OCI-LY1 (cell line): ENCODE data around the gene ZFYVE28.

Source experiments
- CTCF ChIP-seq: fragments of 200-600 bp; sonication (generic), shearing (Covaris generic); IDR thresholded peaks from 2 replicates; pipeline ENCODE4 v1.5.1; 2017; ENCODE audit warnings: mild to moderate bottlenecking, antibody characterized with exemption, low read length, moderate library complexity, mixed read lengths
- EZH2 ChIP-seq: fragments of 200-600 bp; sonication (generic), shearing (Covaris generic); IDR thresholded peaks from 2 replicates; pipeline ENCODE4 v1.8.0; 2017; ENCODE audit warnings: borderline replicate concordance, mixed run types, mild to moderate bottlenecking, antibody characterized with exemption, low read length, moderate library complexity, mixed read lengths

- TF ChIP-seq CTCF (no peak), EZH2 (no peak)
Measured at GRCh38 chr4:2377241-2377640, 41.2 kb downstream of the ZFYVE28 start.
